Stimulated activated CD8-positive, alpha-beta memory T cell treated with anti-CD3 and anti-CD28 coated beads, Interleukin-15, amount 100 ng/mL, for 1 hour (primary cell): Measurements from ENCODE around the gene ME1.
"Not testable (repeated sequence)": the region's sequence is repeated elsewhere in the genome, so short reads cannot be mapped to it uniquely, and the experiment has no call there.

Experiments
- DNase-seq: peaks from one replicate; pipeline ENCODE4 v3.0.0-alpha.2; 2020; ENCODE audit warnings: low read depth

The ME1 gene

DNA sequence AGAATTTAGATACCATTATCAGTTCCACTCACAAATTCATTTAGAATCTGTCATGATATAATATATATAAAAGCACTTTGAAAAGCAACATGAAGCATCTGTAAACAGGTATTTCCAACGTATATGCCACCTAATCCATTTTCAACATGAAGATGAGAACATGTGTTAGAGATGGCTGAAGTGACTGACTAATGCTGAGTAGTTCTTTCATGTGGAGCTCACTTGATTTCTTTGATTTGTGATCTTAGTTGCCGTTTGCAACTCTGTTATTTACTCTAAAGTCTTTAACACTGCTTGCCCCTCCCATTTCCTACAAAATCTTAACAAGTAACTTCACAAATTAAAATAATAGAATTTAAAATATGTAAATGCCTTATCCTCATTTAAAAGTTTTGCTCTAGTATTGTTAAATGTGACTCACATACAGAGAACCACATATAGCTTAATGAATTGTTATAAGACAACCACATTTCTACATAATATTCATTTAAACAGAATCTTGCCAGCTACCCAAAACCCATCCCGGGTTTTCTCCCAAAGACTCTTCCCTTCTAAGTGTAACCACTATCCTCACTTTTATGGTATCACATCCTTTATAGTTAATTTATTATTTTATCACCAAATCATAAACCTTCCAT lies 78.3 kb downstream of the ME1 start:
- no peak for DNase-seq

DNA sequence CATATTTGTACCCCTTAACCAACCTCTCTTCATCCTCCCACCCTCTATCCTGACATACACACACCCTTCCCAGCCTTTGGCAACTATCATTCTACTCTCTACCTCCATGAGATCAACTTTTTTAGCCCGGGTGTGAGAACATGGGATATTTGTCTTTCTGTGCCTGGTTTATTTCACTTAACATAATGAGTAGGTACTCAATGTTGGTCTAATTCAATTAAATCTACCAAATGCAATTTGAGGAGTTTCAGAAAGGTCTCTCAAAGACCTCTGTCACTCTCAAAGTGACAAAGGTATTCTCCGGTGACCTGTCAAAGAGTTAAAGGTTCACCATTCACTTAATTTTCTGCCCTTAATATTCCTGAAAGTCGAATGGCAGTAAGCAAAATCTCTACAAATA lies 87.7 kb downstream of the ME1 start:
- DNase-seq = no peak

- DNase-seq = no peak
These were observed 89.1 kb downstream of the ME1 start for GRCh38 chr6:83341765-83342164.

DNA sequence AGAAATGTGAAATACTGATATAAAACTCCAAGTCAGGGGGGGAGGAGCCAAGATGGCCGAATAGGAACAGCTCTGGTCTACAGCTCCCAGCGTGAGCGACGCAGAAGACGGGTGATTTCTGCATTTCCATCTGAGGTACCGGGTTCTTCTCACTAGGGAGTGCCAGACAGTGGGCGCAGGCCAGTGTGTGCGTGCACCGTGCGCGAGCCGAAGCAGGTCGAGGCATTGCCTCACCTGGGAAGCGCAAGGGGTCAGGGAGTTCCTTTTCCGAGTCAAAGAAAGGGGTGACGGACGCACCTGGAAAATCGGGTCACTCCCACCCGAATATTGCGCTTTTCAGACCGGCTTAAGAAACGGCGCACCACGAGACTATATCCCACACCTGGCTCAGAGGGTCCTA lies 96.9 kb downstream of the ME1 start:
- not testable (repeated sequence) for DNase-seq

DNA sequence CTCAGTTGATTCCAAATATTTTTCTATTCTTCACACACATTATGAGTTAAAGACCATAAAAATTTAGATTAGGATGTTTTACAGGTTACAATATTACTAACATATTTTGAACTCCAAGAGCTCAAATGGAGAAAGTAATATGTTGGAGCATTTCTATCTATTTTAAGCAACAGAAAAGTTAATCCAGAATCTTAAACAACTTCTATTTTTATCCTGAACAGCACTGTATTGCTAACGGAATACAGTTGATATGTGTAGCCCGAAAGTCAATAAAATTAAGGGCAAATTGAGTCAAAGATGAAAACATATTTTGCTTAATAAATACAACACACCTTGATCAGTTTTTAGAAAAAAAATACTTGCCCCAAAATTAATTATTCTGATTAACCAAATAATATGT lies 97.4 kb downstream of the ME1 start:
- DNase-seq = no peak

DNA sequence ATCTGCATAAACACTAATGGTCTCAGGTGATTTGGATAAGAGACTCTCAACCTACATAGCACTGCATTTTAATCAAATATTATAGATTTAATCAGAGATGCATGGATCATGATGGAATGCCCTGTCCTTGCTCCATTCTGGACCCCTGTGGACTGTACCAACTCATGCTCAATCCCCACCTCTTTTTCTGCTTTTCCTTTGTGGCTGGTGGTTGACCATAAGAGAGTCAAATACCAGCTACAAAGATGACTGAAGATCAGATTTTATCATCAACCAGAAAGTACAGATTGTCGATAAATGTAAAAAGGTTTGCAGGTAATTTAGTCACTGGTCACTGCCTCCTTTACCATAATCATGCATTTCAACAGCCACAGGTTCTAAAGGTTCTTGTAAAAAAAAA lies 116.2 kb downstream of the ME1 start:
- DNase-seq = no peak

DNA sequence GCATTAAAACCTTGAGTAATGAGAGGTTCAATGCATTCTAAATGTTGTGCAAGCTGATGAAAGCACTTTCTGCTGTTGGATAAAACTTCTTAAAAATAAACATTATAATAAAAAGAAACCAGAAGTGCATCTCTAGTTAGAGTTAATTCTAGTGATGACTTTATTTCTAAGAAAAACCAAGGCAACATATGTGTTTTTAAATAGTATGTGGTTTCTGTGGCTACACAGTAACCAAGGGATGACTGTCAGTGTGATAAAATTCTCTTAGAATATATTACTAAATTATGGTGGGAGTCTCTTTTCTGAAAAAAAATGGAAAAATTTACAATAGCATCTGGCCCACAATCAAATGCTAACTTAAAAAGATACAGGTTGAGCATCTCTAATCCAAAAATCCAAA lies 117.0 kb downstream of the ME1 start:
- DNase-seq = no peak

- DNase-seq = no peak
These were observed 119.6 kb downstream of the ME1 start for GRCh38 chr6:83311231-83311630.

DNA sequence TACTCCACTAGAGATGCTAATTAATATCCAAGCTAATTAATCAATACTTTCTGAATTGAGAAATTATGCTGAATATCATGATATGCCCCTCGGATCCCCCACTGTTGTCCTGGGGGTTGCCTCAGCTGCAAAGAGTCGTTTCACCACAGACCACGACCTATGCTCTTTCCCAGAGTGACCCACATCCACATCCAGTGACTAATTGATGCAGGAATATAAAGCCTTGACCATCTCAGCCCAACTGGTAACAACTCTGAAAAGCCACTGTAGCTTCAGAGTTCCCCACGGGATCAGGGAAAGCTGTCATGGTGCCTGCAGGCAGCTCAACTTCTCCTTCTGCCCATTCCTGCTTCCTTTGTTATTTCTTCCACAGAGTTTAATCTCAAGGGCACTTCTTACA lies 120.8 kb downstream of the ME1 start:
- no peak for DNase-seq

GRCh38 chr6:83309344-83309743 lies 121.5 kb downstream of the ME1 start:
- no peak for DNase-seq

DNA sequence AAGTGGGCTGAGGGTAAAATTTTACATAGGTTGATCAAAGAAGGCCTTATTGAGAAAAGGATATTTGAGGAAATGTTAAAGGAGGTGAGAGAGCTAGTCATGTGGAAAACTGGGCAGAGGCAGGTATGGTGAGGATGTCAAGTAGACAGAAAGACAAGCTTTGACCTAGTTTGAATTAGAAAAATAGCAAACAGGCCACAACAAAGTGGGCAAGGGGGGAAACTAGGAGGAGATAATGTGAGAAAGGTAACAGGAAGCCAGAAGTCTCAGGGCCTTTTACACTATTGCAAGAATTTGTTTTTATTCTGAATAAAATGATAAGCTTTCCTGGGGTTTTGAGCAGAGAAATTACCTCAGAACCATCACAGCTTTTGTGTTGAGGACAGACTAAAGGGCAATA lies 122.0 kb downstream of the ME1 start:
- no peak for DNase-seq

GRCh38 chr6:83307849-83308248 lies 123.0 kb downstream of the ME1 start:
- DNase-seq = no peak

DNA sequence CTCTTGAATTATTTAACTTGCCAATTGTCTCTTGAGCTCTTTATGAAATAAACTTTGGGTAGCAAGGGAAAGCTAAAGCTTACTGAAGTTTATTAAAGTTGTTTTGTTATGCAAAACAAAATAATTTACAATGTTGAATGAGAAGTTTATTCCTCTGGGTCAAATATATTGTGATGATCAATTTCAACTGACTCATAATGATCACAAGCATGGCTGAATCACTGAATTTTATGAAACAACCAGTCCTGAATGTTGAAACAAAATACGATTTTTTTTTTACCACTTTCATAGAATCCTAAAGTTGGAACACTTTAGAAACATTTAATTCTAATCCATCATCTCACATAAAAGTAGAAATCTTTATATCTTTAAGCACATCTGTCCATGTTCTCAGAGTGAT lies 127.4 kb downstream of the ME1 start:
- no peak for DNase-seq

- DNase-seq = no peak
These were observed 136.2 kb downstream of the ME1 start for GRCh38 chr6:83294676-83295075.

- DNase-seq = no peak
These were observed 137.7 kb downstream of the ME1 start for GRCh38 chr6:83292900-83293843.

DNA sequence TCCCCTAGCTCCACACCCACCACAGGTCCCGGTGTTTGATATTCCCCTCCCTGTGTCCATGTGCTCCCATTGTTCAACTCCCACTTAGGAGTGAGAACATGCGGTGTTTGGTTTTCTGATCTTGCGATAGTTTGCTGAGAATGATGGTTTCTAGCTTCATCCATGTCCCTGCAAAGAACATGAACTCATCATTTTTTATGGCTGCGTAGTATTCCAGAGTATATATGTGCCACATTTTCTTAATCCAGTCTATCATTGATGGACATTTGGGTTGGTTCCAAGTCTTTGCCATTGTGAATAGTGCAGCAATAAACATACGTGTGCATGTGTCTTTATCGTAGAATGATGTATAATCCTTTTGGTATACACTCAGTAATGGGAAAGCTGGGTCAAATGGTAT lies 143.6 kb downstream of the ME1 start:
- not testable (repeated sequence) for DNase-seq

- DNase-seq = no peak
These were observed 144.9 kb downstream of the ME1 start for GRCh38 chr6:83285917-83286316.

GRCh38 chr6:83273596-83273995 lies 157.3 kb downstream of the ME1 start:
- no peak for DNase-seq

DNA sequence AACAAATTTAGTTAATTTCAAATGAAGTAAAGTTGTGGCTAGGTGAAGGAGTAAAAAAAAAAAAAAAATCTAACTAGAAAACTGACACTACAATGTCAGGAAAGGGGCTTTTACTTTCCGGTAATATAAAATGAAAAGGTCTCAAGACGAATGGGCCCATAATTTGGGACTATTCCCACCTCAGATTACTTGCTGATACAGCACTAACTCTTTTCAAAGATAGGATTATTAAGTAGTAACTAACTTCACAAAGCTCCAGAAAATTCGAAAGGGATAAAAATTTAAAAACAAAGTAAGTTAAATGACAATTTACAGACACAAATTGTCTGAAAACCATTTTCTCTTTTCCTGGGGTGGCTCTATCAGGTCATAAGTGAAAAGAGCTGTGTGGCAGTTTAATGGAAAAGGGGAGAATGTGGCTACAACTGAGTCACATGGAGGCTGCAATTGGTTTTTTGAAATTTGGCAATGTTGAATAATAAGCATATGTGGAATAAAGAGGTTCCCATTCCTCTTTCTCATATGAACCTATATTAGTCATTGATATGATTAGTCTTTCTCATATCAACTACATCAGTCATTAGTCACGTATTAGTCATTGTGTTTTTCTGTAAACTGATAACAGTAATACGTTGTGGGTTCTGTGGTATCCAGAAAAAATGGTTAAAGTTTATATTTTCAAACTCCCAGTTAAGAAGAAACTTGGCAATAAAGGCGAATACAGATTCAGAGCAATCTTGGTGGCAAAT lies 159.7 kb downstream of the ME1 start:
- no peak for DNase-seq

DNA sequence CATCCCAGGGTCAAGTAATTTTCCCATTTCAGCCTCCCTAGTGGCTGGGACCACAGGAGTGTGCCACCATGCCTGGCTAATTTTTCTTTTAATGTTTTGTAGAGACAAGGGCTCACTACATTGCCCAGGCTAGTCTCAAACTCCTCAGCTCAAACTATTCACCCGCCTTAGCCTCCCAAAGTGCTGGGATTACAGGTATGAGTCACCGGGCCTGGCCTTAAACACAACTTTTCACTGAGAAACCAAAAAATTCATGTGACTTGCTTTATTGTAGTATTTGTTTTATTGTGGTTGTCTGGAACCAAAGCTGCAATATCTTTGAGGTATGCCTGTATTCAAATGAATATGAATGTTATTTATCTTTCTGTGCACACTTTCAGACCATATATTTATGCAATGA lies 165.5 kb downstream of the ME1 start:
- DNase-seq = no peak

DNA sequence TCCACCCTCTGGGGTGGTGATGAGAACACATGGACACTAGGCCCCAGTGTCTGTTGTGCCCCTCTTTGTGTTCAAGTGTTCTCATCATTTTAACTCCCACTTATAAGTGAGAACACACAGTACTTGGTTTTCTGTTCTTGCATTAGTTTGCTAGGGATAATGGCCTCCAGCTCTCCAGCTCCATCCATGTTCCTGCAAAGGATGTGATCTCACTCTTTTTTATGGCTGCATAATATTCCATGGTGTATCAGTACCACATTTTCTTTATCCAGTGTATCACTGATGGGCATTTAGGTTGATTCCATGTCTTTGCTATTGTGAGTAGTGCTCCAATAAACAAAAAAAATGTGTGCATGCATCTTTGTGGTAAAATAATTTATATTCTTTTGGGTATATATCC lies 170.3 kb downstream of the ME1 start:
- DNase-seq = no peak

DNA sequence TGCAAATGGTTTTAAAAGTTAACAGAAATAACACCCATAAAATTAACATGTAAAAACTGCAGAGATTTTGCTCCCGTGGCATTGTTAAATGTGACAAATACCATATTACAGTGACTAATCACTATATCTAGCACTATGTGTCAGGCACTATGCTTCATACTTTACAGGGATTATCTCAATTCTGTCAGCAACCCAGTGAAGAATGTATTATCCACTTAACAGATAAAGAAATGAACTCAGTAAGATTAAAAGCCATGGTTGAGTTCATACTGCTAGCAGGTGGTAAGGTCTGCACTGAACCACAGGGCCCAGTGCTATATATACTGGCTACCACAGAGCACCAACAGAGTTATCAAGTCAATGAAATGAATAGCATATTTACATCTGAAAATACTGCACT lies 172.3 kb downstream of the ME1 start:
- no peak for DNase-seq

DNA sequence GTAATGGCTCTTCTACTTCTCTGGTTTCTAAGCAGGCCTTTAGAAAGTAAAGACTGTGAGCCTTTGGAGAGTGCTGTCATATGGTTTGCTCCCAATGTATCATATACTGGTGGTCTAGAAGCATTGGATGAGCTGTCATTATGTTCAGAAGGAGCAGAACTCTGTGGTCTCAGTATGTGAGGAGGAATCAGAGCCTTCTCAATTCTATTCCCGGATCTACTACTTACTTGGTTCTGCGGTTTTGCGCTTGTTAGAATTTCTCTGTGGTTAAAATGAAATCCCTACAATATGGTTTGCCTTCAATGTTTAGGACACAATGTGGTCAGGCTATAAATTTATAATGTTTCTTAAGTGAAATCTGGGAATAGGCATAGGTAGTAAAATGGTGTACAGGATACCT lies 173.1 kb downstream of the ME1 start:
- no peak for DNase-seq
